Measurements from ENCODE around the gene MAD2L2. TPM values are rescaled to one million over a fixed set of nuclear protein-coding genes. Genes with fewer than 3 reads are reported as not detected.
A peak's percentile ranks its signal among the peaks of the same experiment; 100 is the strongest.

Gene MAD2L2
- total and polyA plus RNA-seq, 8 donors: 25.7 to 56.1 (median 45.6) TPM

- Histone ChIP-seq H3K9me3 (no peaks in the 10 kb centered on the region), H3K27ac (no peak overlapping the region), H3K4me1 (peaks cover 6 to 29% of the 10 kb centered on the region in 2 donors), H3K36me3 (no peaks in the 10 kb centered on the region), H3K4me3 (no peak overlapping the region), H3K27me3 (peaks cover 0 to 9% of the 10 kb centered on the region in 2 donors)
- TF ChIP-seq CTCF (IDR thresholded peaks at IDR 0.05): no peak
- intact Hi-C loops (cut with DNase I): no loop called here
- no peak for ATAC-seq
- no peak for DNase-seq
These were observed 1.9 kb upstream of the MAD2L2 start for GRCh38 chr1:11682799-11683198.

GRCh38 chr1:11682287-11682771 is 1.4 kb upstream of the MAD2L2 start:
- intact Hi-C loops (cut with DNase I): no loop called here
- H3K4me3 ChIP-seq: no peak overlapping the region
- H3K4me1 ChIP-seq: peaks cover 6 to 29% of the 10 kb centered on the region in 2 donors
- no peak overlapping the region for H3K27ac ChIP-seq
- no peak for DNase-seq
- no peak for TF ChIP-seq CTCF (IDR thresholded peaks at IDR 0.05)
- peaks cover 0 to 4% of the 10 kb centered on the region in 2 donors for H3K27me3 ChIP-seq
- no peak for ATAC-seq
- H3K36me3 ChIP-seq: peaks cover 0 to 2% of the 10 kb centered on the region in 2 donors
- no peaks in the 10 kb centered on the region for H3K9me3 ChIP-seq

GRCh38 chr1:11680270-11681070 is 478 bp downstream of the MAD2L2 start:
- Histone ChIP-seq H3K4me1 (peaks cover 6 to 29% of the 10 kb centered on the region in 2 donors), H3K9me3 (no peaks in the 10 kb centered on the region), H3K27me3 (no peaks in the 10 kb centered on the region), H3K27ac (peak overlapping the region; percentile 71 to 82), H3K4me3 (peak overlapping the region; percentile 82 to 99), H3K36me3 (peaks cover 0 to 20% of the 10 kb centered on the region in 2 donors)
- intact Hi-C loops (cut with DNase I): no loop called here
- ATAC-seq: peak; percentile 45
- no peak for TF ChIP-seq CTCF (IDR thresholded peaks at IDR 0.05)
- DNase-seq: no peak

- Histone ChIP-seq H3K4me3 (no peak overlapping the region), H3K4me1 (peaks cover 6 to 29% of the 10 kb centered on the region in 2 donors), H3K27me3 (no peaks in the 10 kb centered on the region), H3K27ac (no peak overlapping the region), H3K36me3 (peaks cover 0 to 40% of the 10 kb centered on the region in 2 donors), H3K9me3 (no peaks in the 10 kb centered on the region)
- intact Hi-C loops (cut with DNase I): no loop called here
- ATAC-seq (no peak), DNase-seq (no peak)
- no peak for TF ChIP-seq CTCF (IDR thresholded peaks at IDR 0.05)
These were observed 2.5 kb downstream of the MAD2L2 start for GRCh38 chr1:11678442-11678841.

GRCh38 chr1:11676386-11677103 is 4.4 kb downstream of the MAD2L2 start:
- TF ChIP-seq CTCF (IDR thresholded peaks at IDR 0.05): no peak
- H3K9me3 ChIP-seq: no peaks in the 10 kb centered on the region
- H3K36me3 ChIP-seq: peaks cover 0 to 59% of the 10 kb centered on the region in 2 donors
- H3K27ac ChIP-seq: no peak overlapping the region
- DNase-seq (peak in 1 of 4 donors; percentile 34), ATAC-seq (no peak)
- H3K4me3 ChIP-seq: no peak overlapping the region
- no peaks in the 10 kb centered on the region for H3K27me3 ChIP-seq
- intact Hi-C loops (cut with DNase I): no loop called here
- peaks cover 6 to 27% of the 10 kb centered on the region in 2 donors for H3K4me1 ChIP-seq

Data from left lung (tissue), 10 donors.